Ascending aorta (tissue), 2 donors: Measurements from ENCODE around the gene MEF2A. TPM values are rescaled to one million over a fixed set of nuclear protein-coding genes. Genes with fewer than 3 reads are reported as not detected.

Experiments
- DNase-seq, 2 donors: peaks; one replicate each; pipeline ENCODE4 v3.0.0-alpha.2; 2019; ENCODE audit warnings: low spot score in 2 of 2
- H3K27ac ChIP-seq, 2 donors: fragments of 200-600 bp; sonication (generic); one replicate each; pipeline ENCODE4 v1.5.1; 2016 to 2017; ENCODE audit warnings: mild to moderate bottlenecking in 1 of 2
- H3K27me3 ChIP-seq: fragments of 200-600 bp; sonication (generic); one replicate; pipeline ENCODE4 v1.5.1; 2017
- H3K36me3 ChIP-seq, 2 donors: fragments of 200-600 bp; sonication (generic); one replicate each; pipeline ENCODE4 v1.5.1; 2016
- H3K4me1 ChIP-seq, 2 donors: fragments of 200-600 bp; sonication (generic); one replicate each; pipeline ENCODE4 v1.5.1; 2016 to 2017; ENCODE audit warnings: mild to moderate bottlenecking in 1 of 2
- H3K4me3 ChIP-seq, 2 donors: fragments of 200-600 bp; sonication (generic); one replicate each; pipeline ENCODE4 v1.5.1; 2016 to 2017; ENCODE audit warnings: mild to moderate bottlenecking in 1 of 2
- H3K9me3 ChIP-seq, 2 donors: fragments of 200-600 bp; sonication (generic); one replicate each; pipeline ENCODE4 v1.5.1; 2016
- CTCF ChIP-seq, 3 experiments: fragments of 200-600 bp in 2 of 3; fragments of 450-650 bp in 1 of 3; sonication (generic) in 2 of 3; IDR thresholded peaks; one replicate each; pipeline ENCODE4 v1.5.1; 2016 to 2019; ENCODE audit warnings: antibody characterized with exemption in 3 of 3, mild to moderate bottlenecking in 1 of 3, moderate library complexity in 1 of 3
- intact Hi-C: fragments of 100-400 bp; cut with DNase I; formaldehyde crosslinking; loops from one replicate; pipeline ENCODE4 v1.15.1; 2023
- total RNA-seq: library from RNA; depleted of rRNA; stranded (reverse); fragments of >200 nt; gene quantifications from one replicate; pipeline ENCODE4 v1.1.0, GENCODE V29; 2016

MEF2A gene
- total RNA-seq, 1 donor from 2014 or later, result 99.4 TPM

- Histone ChIP-seq H3K36me3 (no peaks in the 10 kb centered on the region), H3K4me1 (peaks cover 5 to 14% of the 10 kb centered on the region in 2 donors), H3K9me3 (no peaks in the 10 kb centered on the region), H3K27me3 (no peaks in the 10 kb centered on the region), H3K27ac (peak overlapping the region; percentile 81 to 84), H3K4me3 (no peak overlapping the region)
- peak; percentile 65 to 94 for DNase-seq
- no peak for TF ChIP-seq CTCF (IDR thresholded peaks at IDR 0.05)
- intact Hi-C loops, result loop anchor here (1.0 to 2.0 kb wide), 5 partner anchors 28 to 94 kb away; partner anchors contain the start of gene MEF2A
Measured at GRCh38 chr15:99536422-99537040, 29.3 kb upstream of the MEF2A start.

DNA sequence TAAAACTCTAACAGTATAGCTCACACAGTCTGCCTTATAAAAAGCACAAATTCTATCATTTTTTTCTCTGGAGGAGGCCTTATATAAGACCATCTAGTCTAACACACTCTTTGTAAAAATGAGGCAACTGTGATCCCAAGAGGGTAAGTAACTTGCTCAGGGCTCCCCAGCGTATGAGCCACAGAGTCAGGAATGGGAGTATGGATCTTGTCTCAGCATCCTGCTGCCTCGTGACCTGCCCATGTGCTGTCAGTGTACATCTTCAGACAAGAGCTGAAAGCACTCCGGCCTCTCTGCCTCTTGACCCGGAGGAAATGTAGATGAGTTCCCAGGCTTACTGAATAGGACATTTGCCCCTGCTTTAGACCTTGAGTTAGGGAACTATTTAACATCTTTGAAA, 28.4 kb upstream of the MEF2A start:
- Histone ChIP-seq H3K27ac (peak overlapping the region; percentile 77 to 84), H3K27me3 (no peaks in the 10 kb centered on the region), H3K4me1 (peaks cover 5 to 14% of the 10 kb centered on the region in 2 donors), H3K9me3 (no peaks in the 10 kb centered on the region), H3K4me3 (no peak overlapping the region), H3K36me3 (no peaks in the 10 kb centered on the region)
- no peak for TF ChIP-seq CTCF (IDR thresholded peaks at IDR 0.05)
- no peak for DNase-seq
- intact Hi-C loops, result loop anchor here (1.0 to 2.0 kb wide), 2 partner anchors 29 to 61 kb away; no protein-coding TSS in a partner anchor

GRCh38 chr15:99538261-99538660, 27.5 kb upstream of the MEF2A start:
- TF ChIP-seq CTCF (IDR thresholded peaks at IDR 0.05), result no peak
- peak overlapping the region; percentile 1 to 84 for H3K27ac ChIP-seq
- H3K4me1 ChIP-seq, result peaks cover 5 to 14% of the 10 kb centered on the region in 2 donors
- no peaks in the 10 kb centered on the region for H3K9me3 ChIP-seq
- no peaks in the 10 kb centered on the region for H3K36me3 ChIP-seq
- no peak overlapping the region for H3K4me3 ChIP-seq
- intact Hi-C loops, result no loop called here
- no peaks in the 10 kb centered on the region for H3K27me3 ChIP-seq
- no peak for DNase-seq

- Histone ChIP-seq H3K27me3 (no peaks in the 10 kb centered on the region), H3K4me1 (no peaks in the 10 kb centered on the region), H3K4me3 (no peak overlapping the region), H3K27ac (no peak overlapping the region), H3K9me3 (no peaks in the 10 kb centered on the region), H3K36me3 (no peaks in the 10 kb centered on the region)
- no peak for TF ChIP-seq CTCF (IDR thresholded peaks at IDR 0.05)
- intact Hi-C loops, result no loop called here
- DNase-seq, result no peak
Measured at GRCh38 chr15:99542828-99543227, 23.0 kb upstream of the MEF2A start.

- intact Hi-C loops, result no loop called here
Measured at GRCh38 chr15:99545605-99546004, 20.2 kb upstream of the MEF2A start.

More at GRCh38 chr15:99545605-99546004, 20.2 kb upstream of the MEF2A start:
- Histone ChIP-seq H3K4me1 (no peaks in the 10 kb centered on the region), H3K36me3 (no peaks in the 10 kb centered on the region), H3K4me3 (no peak overlapping the region), H3K27me3 (no peaks in the 10 kb centered on the region), H3K27ac (no peak overlapping the region), H3K9me3 (no peaks in the 10 kb centered on the region)
- DNase-seq, result no peak
- TF ChIP-seq CTCF (IDR thresholded peaks at IDR 0.05), result no peak
